Stimulated activated CD4-positive, alpha-beta T cell treated with anti-CD3 and anti-CD28 coated beads, TNF-alpha, amount 100 ng/mL, for 1 hour (primary cell): ENCODE measurements around the gene PLCG1.

Experiments used
- DNase-seq, 3 donors: peaks; one replicate each; pipeline ENCODE4 v3.0.0-alpha.2; 2020; ENCODE audit warnings: low read depth in 3 of 3, low spot score in 1 of 3

PLCG1 gene

GRCh38 chr20:41142245-41142644 lies 4.9 kb downstream of the PLCG1 start:
- no peak for DNase-seq

GRCh38 chr20:41142919-41143318 lies 5.6 kb downstream of the PLCG1 start:
- no peak for DNase-seq

GRCh38 chr20:41143354-41143753 lies 6.0 kb downstream of the PLCG1 start:
- DNase-seq, result no peak

- DNase-seq, result no peak
Measured at GRCh38 chr20:41145317-41145716, 8.0 kb downstream of the PLCG1 start.

GRCh38 chr20:41145821-41146620 lies 8.7 kb downstream of the PLCG1 start:
- no peak for DNase-seq

- no peak for DNase-seq
Measured at GRCh38 chr20:41147767-41148191, 10.4 kb downstream of the PLCG1 start.

GRCh38 chr20:41148942-41149341 lies 11.6 kb downstream of the PLCG1 start:
- no peak for DNase-seq

GRCh38 chr20:41150664-41151063 lies 13.3 kb downstream of the PLCG1 start:
- no peak for DNase-seq

GRCh38 chr20:41151134-41151869 lies 14.0 kb downstream of the PLCG1 start:
- no peak for DNase-seq

GRCh38 chr20:41152108-41152757 lies 14.9 kb downstream of the PLCG1 start:
- DNase-seq, result no peak

- no peak for DNase-seq
Measured at GRCh38 chr20:41154436-41155176, 17.3 kb downstream of the PLCG1 start.

- DNase-seq, result no peak
Measured at GRCh38 chr20:41155261-41155660, 17.9 kb downstream of the PLCG1 start.

GRCh38 chr20:41158082-41158625 lies 20.8 kb downstream of the PLCG1 start:
- no peak for DNase-seq

- no peak for DNase-seq
Measured at GRCh38 chr20:41159547-41159946, 22.2 kb downstream of the PLCG1 start.

GRCh38 chr20:41160686-41161085 lies 23.3 kb downstream of the PLCG1 start:
- DNase-seq, result no peak

GRCh38 chr20:41161886-41162285 lies 24.5 kb downstream of the PLCG1 start:
- no peak for DNase-seq

- no peak for DNase-seq
Measured at GRCh38 chr20:41162396-41162795, 25.1 kb downstream of the PLCG1 start.

GRCh38 chr20:41163821-41164220 lies 26.5 kb downstream of the PLCG1 start:
- no peak for DNase-seq

- DNase-seq, result no peak
Measured at GRCh38 chr20:41165001-41165882, 27.9 kb downstream of the PLCG1 start.
